Keratinocyte (primary cell): ENCODE data around the gene FBLIM1.

ENCODE experiments used
- CTCF ChIP-seq, 3 experiments: IDR thresholded peaks in 1 of 3; conservative IDR thresholded peaks in 1 of 3; optimal IDR thresholded peaks in 1 of 3; 2 replicates in 2 of 3; 3 replicates in 1 of 3; pipeline versions ENCODE3 to v1.5.1; 2011; ENCODE audit warnings: low read length in 3 of 3, mild to moderate bottlenecking in 3 of 3, moderate library complexity in 2 of 3, control low read depth in 1 of 3, inconsistent platforms in 1 of 3; ENCODE audit not compliant: insufficient read depth in 2 of 3; ENCODE audit errors: extremely low read depth in 1 of 3
- EZH2 ChIP-seq: IDR thresholded peaks from one replicate; pipeline ENCODE4 v1.6.1; 2012; ENCODE audit warnings: inconsistent platforms, mild to moderate bottlenecking, low read length, moderate library complexity

DNA sequence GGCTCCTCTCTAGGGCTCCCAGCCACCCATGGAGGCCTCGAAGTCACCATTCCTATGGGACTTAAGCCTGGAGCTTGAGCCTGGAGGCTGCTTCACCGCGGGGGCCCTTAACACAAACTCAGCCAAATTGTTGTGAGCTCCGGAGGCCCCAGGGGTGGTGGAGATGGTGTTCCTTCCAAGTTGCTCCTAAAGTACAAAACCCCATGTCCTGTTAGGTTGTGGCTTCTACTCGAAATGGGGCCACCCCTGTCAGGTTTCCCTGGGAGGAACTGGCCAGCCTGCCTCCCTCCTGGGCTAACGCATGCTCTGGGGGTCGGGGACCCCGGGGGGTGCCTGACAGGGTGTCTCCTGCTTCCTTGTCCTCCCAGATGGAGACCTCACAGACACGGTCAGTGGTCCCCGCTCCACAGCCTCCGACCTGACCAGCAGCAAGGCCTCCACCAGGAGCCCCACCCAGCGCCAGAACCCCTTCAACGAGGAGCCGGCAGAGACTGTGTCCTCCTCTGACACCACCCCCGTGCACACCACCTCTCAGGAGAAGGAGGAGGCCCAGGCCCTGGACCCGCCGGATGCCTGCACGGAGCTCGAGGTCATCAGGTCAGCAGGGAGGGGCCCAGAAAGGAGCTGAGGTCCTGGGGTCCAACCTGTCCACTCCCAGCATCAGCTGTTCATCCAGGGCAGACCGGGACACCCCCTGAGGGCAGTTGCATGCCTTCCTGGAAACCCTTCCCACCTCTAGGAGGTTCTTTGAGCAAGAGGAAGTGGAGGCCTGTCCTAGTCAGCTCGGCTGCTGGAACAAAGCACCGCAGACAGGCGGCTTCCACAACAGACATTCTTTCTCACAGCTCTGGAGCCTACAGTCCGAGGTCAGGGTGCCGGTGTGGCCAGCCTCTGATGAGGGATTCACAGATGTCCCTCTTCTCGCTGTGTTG lies 33.4 kb upstream of the FBLIM1 start:
- TF ChIP-seq CTCF (optimal IDR thresholded peaks at IDR 0.05 in 1 of 3, IDR thresholded peaks at IDR 0.05 in 1 of 3, conservative IDR thresholded peaks at IDR 0.05 in 1 of 3; ENCODE audit: extremely low read depth in 1 of 3, insufficient read depth in 2 of 3, low read length in 3 of 3) (no peak), EZH2 (no peak)
